GM18867 (cell line): ENCODE data around the gene SLC39A9.
"Not testable (repeated sequence)": the region's sequence is repeated elsewhere in the genome, so short reads cannot be mapped to it uniquely, and the experiment has no call there.

ENCODE experiments used
- ATAC-seq: cut with Tn5 transposase; IDR thresholded peaks from one replicate; pipeline ENCODE4 v1.9.1; 2021; ENCODE audit warnings: mild to moderate bottlenecking, moderate library complexity; ENCODE audit not compliant: unreplicated experiment

SLC39A9 gene

GRCh38 chr14:69368381-69368780 lies 30.1 kb upstream of the SLC39A9 start:
- no peak for ATAC-seq

GRCh38 chr14:69370061-69370460 lies 28.4 kb upstream of the SLC39A9 start:
- no peak for ATAC-seq

GRCh38 chr14:69372146-69372545 lies 26.3 kb upstream of the SLC39A9 start:
- no peak for ATAC-seq

- no peak for ATAC-seq
Observed at GRCh38 chr14:69373104-69373503, 25.4 kb upstream of the SLC39A9 start.

- no peak for ATAC-seq
Observed at GRCh38 chr14:69374235-69374634, 24.3 kb upstream of the SLC39A9 start.

- no peak for ATAC-seq
Observed at GRCh38 chr14:69375182-69375581, 23.3 kb upstream of the SLC39A9 start.

GRCh38 chr14:69375722-69376121 lies 22.8 kb upstream of the SLC39A9 start:
- ATAC-seq = no peak

- no peak for ATAC-seq
Observed at GRCh38 chr14:69376439-69376838, 22.1 kb upstream of the SLC39A9 start.

GRCh38 chr14:69378274-69378673 lies 20.2 kb upstream of the SLC39A9 start:
- ATAC-seq = no peak

GRCh38 chr14:69387311-69387710 lies 11.2 kb upstream of the SLC39A9 start:
- no peak for ATAC-seq

GRCh38 chr14:69391400-69391799 lies 7.1 kb upstream of the SLC39A9 start:
- not testable (repeated sequence) for ATAC-seq

GRCh38 chr14:69392481-69392880 lies 6.0 kb upstream of the SLC39A9 start:
- ATAC-seq = no peak

GRCh38 chr14:69395929-69396328 lies 2.6 kb upstream of the SLC39A9 start:
- ATAC-seq = no peak

- peak; percentile 8 for ATAC-seq
Observed at GRCh38 chr14:69398818-69399210, 322 bp downstream of the SLC39A9 start.

- ATAC-seq = no peak
Observed at GRCh38 chr14:69399750-69400149, 1.3 kb downstream of the SLC39A9 start.

GRCh38 chr14:69400154-69400553 lies 1.7 kb downstream of the SLC39A9 start:
- ATAC-seq = no peak

- ATAC-seq = no peak
Observed at GRCh38 chr14:69401841-69402240, 3.3 kb downstream of the SLC39A9 start.

- ATAC-seq = no peak
Observed at GRCh38 chr14:69404478-69404877, 6.0 kb downstream of the SLC39A9 start.

GRCh38 chr14:69404883-69405282 lies 6.4 kb downstream of the SLC39A9 start:
- no peak for ATAC-seq

GRCh38 chr14:69405762-69406161 lies 7.3 kb downstream of the SLC39A9 start:
- ATAC-seq = no peak

- no peak for ATAC-seq
Observed at GRCh38 chr14:69408331-69408960, 10.0 kb downstream of the SLC39A9 start.

GRCh38 chr14:69413483-69413882 lies 15.0 kb downstream of the SLC39A9 start:
- ATAC-seq = no peak

- not testable (repeated sequence) for ATAC-seq
Observed at GRCh38 chr14:69416087-69416486, 17.6 kb downstream of the SLC39A9 start.
